ENCODE results near the gene PDE4D. TPM values are rescaled to one million over a fixed set of nuclear protein-coding genes. Genes with fewer than 3 reads are reported as not detected.

PDE4D gene
- total RNA-seq, 2 experiments from 2014 or later: 0.50 to 0.51 TPM

DNA sequence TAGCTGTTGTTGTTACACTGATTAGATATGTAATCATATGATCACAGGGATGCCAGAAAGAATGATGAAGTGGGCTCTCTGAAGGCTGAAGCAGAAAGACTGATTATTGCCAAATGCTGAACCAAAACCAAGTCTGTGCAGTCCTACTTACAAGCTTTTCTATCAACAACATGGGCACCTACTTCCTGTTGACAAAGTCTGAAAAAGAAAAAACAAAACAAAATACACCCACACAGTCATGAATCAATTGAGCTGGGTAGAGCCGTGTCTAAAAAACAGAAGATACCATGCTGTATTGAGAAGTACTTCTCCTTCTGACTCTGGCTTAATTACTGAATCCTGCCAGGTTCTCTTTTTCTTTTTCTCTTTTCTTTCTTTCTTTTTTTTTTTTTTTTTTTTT is 947.3 kb downstream of the PDE4D start:
- CTCF ChIA-PET (ENCODE audit: unreplicated experiment): no interaction called here
- BruUV-seq (replicated peaks): no TSS peak
- no peaks in the 10 kb centered on the region for H3K79me2 ChIP-seq (ENCODE audit: insufficient read depth, low read depth, low read length)

GRCh38 chr5:58944221-58944620 is 949.3 kb downstream of the PDE4D start:
- intact Hi-C loops (cut with micrococcal nuclease; ENCODE audit: unreplicated experiment): no loop called here
- no peaks in the 10 kb centered on the region for H4K20me1 ChIP-seq (ENCODE audit: insufficient read depth, low read length)
- no TSS peak for BruUV-seq (replicated peaks)
- H3K4me2 ChIP-seq (ENCODE audit: low read length): no peak overlapping the region
- DNase-seq (ENCODE audit: low spot score): no peak
- H3K4me1 ChIP-seq (ENCODE audit: insufficient read depth, low read length, poor library complexity, severe bottlenecking): no peaks in the 10 kb centered on the region
- TF ChIP-seq EZH2phosphoT487 (IDR thresholded peaks at IDR 0.05; ENCODE audit: borderline replicate concordance, low read depth, low read length): no peak
- TF ChIP-seq, protein P1, sequence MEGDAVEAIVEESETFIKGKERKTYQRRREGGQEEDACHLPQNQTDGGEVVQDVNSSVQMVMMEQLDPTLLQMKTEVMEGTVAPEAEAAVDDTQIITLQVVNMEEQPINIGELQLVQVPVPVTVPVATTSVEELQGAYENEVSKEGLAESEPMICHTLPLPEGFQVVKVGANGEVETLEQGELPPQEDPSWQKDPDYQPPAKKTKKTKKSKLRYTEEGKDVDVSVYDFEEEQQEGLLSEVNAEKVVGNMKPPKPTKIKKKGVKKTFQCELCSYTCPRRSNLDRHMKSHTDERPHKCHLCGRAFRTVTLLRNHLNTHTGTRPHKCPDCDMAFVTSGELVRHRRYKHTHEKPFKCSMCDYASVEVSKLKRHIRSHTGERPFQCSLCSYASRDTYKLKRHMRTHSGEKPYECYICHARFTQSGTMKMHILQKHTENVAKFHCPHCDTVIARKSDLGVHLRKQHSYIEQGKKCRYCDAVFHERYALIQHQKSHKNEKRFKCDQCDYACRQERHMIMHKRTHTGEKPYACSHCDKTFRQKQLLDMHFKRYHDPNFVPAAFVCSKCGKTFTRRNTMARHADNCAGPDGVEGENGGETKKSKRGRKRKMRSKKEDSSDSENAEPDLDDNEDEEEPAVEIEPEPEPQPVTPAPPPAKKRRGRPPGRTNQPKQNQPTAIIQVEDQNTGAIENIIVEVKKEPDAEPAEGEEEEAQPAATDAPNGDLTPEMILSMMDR (conservative IDR thresholded peaks at IDR 0.05; ENCODE audit: low read length): no peak
- H3K9me3 ChIP-seq (ENCODE audit: low read length): no peaks in the 10 kb centered on the region
- H2AFZ ChIP-seq (ENCODE audit: low read length): no peak overlapping the region
- ChIA-PET POLR2A (interaction anchor here (0.6 kb wide), 1 partner anchor 16 kb away, joined by 3 read pairs; no protein-coding TSS in a partner anchor), CTCF (ENCODE audit: unreplicated experiment) (no interaction called here)
- peaks cover 4% of the 10 kb centered on the region; the same call in 1 of the 2 replicates for H3K9me2 ChIP-seq (ENCODE audit: insufficient read depth, low read length)
- H3K79me2 ChIP-seq (ENCODE audit: insufficient read depth, low read depth, low read length): no peaks in the 10 kb centered on the region
- H3K36me3 ChIP-seq (ENCODE audit: insufficient read depth, low read length): no peaks in the 10 kb centered on the region
- no peak overlapping the region for H3K27ac ChIP-seq (ENCODE audit: low read depth, low read length, poor library complexity, severe bottlenecking)
- H3K4me3 ChIP-seq (ENCODE audit: low read depth, low read length, poor library complexity, severe bottlenecking): no peak overlapping the region

More for the DNA sequence above, 947.3 kb downstream of the PDE4D start:
- Histone ChIP-seq H2AFZ (ENCODE audit: low read length) (no peak overlapping the region), H3K4me3 (ENCODE audit: low read depth, low read length, poor library complexity, severe bottlenecking) (no peak overlapping the region), H4K20me1 (ENCODE audit: insufficient read depth, low read length) (no peaks in the 10 kb centered on the region), H3K9me2 (ENCODE audit: insufficient read depth, low read length) (peaks cover under 1% of the 10 kb centered on the region; the same call in 1 of the 2 replicates), H3K36me3 (ENCODE audit: insufficient read depth, low read length) (no peaks in the 10 kb centered on the region), H3K27ac (ENCODE audit: low read depth, low read length, poor library complexity, severe bottlenecking) (no peak overlapping the region), H3K9me3 (ENCODE audit: low read length) (no peaks in the 10 kb centered on the region), H3K4me2 (ENCODE audit: low read length) (no peak overlapping the region), H3K4me1 (ENCODE audit: insufficient read depth, low read length, poor library complexity, severe bottlenecking) (no peaks in the 10 kb centered on the region)
- POLR2A ChIA-PET: interaction anchor here (0.6 to 1.0 kb wide), 3 partner anchors 22 to 1466 kb away, joined by 3 to 8 read pairs (median 3); no protein-coding TSS in a partner anchor
- TF ChIP-seq, protein P1 (conservative IDR thresholded peaks at IDR 0.05; ENCODE audit: low read length): no peak
- no peak for TF ChIP-seq EZH2phosphoT487 (IDR thresholded peaks at IDR 0.05; ENCODE audit: borderline replicate concordance, low read depth, low read length)
- no peak for DNase-seq (ENCODE audit: low spot score)
- intact Hi-C loops (cut with micrococcal nuclease; ENCODE audit: unreplicated experiment): no loop called here

- H3K36me3 ChIP-seq (ENCODE audit: insufficient read depth, low read length): no peaks in the 10 kb centered on the region
- CTCF ChIA-PET (ENCODE audit: unreplicated experiment): no interaction called here
- no peaks in the 10 kb centered on the region for H3K4me1 ChIP-seq (ENCODE audit: insufficient read depth, low read length, poor library complexity, severe bottlenecking)
- intact Hi-C loops (cut with micrococcal nuclease; ENCODE audit: unreplicated experiment): no loop called here
- H4K20me1 ChIP-seq (ENCODE audit: insufficient read depth, low read length): no peaks in the 10 kb centered on the region
- no peaks in the 10 kb centered on the region for H3K9me3 ChIP-seq (ENCODE audit: low read length)
- POLR2A ChIA-PET: no interaction called here
- H3K27ac ChIP-seq (ENCODE audit: low read depth, low read length, poor library complexity, severe bottlenecking): no peak overlapping the region
- H3K4me2 ChIP-seq (ENCODE audit: low read length): no peak overlapping the region
- no peaks in the 10 kb centered on the region for H3K79me2 ChIP-seq (ENCODE audit: insufficient read depth, low read depth, low read length)
- no peak overlapping the region for H3K4me3 ChIP-seq (ENCODE audit: low read depth, low read length, poor library complexity, severe bottlenecking)
- H2AFZ ChIP-seq (ENCODE audit: low read length): no peak overlapping the region
- no TSS peak for BruUV-seq (replicated peaks)
- DNase-seq (ENCODE audit: low spot score): no peak
- TF ChIP-seq, protein P1 (conservative IDR thresholded peaks at IDR 0.05; ENCODE audit: low read length): no peak
- TF ChIP-seq EZH2phosphoT487 (IDR thresholded peaks at IDR 0.05; ENCODE audit: borderline replicate concordance, low read depth, low read length): no peak
- peaks cover 4% of the 10 kb centered on the region; the same call in 1 of the 2 replicates for H3K9me2 ChIP-seq (ENCODE audit: insufficient read depth, low read length)
These were observed 953.1 kb downstream of the PDE4D start for GRCh38 chr5:58940446-58940845.
